ENCODE measurements around the gene LANCL2.
"Not testable (repeated sequence)": the region's sequence is repeated elsewhere in the genome, so short reads cannot be mapped to it uniquely, and the experiment has no call there.

The LANCL2 gene

DNA sequence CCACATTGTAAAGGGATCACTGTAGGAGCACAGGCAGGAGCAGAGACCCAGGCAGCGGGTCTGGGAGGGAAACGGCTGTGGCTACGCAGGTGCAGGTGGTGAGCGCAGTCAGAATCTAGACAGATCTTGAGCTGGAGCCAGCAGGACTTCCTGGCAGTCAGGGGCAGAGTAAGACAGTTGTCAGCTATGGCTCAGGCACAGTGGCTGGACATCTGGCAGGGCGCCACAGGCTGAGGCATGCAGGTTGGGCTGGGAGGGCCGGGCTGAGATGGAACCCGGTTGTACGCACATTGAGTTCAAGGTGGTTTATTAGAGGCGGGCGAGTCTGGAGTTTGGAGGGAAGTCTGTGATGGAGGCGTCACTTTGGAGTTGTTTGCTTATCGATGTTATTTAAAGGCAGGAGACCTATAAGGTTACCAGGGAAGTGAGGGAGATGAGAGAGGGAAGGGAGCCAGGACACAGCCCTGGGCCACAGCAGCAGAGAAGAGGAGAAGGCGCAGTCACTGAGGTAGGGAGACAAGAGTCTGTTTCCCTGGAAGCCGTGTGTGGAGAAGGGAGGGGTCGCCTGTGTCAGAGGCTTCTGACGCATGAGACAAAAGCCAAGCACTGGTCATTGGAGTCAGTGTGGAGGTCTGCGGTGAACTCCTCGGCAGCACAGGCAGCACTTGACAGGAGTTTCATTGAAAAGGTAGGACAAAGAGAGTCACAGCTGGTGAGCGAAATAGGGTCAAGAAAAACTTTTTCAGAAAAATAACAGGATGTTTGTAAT lies 73.8 kb downstream of the LANCL2 start:
- DNase-seq, result no peak

DNA sequence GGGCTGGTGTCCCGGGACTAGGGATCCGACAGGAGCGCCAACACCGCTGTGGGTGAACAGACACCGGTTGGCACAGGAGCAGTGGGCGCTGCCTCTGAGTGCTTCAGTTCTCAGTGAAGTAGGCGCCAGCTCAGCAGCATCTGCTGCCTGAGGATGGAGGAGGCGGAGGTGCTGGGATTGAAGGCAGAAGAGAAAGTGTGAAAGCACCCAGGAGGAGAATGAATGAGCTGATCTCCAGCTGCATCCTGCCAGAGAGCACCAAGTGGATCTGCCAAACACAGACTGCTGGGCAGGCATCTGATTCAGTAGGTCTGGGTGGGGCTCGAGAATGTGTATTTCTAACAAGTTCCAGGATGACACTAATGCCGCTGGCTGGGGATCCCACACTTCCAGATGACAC lies 74.5 kb downstream of the LANCL2 start:
- no peak for DNase-seq

DNA sequence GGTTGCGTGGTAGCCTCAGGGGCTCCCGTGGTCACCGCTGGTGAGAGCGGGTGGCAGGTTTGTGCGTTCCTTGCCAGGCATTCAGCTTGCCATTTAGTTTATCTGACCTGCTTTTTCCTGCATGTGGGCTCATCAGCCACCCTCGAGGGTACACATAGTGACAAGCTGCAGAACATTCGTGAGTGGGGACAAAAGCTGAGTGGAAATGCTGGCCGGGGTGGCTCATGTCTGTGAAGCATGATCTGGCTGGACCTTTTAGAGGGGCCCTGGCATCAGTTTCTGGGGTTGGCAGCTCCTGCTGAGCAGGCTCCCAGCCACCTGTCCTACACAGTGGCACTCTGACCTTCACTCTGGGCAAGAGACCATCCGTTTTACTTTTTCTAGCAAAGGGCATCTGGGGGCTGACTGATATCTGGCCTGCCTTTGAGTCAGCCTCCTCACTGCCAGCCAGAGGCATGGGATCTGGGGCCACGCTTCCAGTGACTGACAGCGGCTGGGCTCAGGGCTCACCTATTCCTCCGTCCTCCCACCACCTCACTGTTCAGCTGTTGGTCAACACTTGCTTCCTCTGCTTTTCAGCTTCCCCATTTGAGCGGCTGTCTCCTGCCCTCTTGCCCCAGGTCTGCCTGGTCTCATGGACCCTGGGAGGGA lies 75.0 kb downstream of the LANCL2 start:
- no peak for DNase-seq

DNA sequence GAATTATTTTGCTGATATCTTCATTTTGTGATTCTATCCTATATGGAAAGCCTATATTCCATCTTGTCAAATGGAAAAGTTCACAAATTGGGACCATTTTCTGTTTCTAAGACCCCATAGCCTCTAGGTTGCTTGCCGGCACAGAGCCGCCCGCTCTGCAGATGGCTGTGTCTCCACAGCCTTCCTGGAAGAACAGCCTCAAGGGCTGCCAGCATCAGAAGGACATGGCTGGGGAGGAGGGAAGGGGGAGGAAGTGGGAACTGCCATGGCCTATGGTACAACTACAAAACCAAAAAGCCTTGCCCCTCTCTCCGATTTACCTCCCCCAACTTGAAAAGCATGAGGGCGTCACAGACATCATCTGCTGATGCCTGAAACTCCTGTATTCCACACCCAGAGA lies 75.9 kb downstream of the LANCL2 start:
- DNase-seq, result no peak

DNA sequence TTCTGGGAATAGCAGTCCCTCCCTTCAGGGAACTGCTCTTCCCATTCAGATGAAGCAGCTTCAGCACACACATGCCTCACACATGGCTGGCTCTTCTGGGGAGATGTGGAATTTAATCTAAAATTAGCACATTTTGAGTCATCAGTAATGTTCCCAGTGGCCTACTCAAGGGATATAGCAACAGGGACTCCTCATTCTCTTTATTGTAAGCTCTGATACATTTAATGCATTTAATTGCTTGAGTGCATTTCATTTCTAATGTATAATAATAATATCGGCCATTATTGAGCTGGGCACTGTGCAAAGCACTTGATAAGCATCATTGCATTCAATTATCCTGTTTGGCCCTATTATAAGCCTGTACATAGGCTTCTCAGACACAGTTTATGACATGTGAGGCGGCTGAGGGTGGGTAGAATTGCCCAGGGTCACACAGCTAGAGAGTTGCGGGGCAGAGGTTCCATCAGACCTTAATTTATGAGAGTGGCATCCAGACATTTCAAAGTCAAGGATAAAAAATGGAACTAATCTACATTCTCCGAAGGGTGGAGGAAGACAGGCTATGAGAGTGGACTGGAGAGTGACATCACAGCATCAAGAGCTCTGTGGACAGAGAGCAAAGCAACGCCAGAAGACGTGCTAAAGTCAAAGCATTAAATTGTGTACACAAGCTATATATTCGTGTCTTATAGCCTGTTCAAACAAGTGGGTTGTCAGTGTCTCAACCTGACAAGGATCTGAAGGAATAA lies 76.8 kb downstream of the LANCL2 start:
- no peak for DNase-seq

DNA sequence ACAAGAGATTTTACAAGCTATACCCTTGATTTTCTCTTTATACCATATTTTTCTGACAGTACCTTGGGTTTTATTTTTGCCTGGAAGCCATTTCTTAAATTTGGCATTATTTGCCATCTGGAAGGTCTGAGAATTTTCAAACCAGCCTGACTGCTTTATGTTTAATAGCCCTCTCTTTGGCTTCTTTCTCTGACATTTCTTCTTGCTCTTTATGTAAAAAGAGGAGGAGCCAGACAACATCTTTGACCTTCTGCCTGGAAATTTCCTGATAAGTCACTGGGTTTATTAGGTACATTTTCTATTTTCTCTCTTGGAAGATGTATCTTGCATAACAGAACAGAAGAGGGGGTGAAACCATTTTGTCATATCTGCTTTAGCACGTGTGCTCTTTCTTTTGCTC lies 79.6 kb downstream of the LANCL2 start:
- no peak for DNase-seq

DNA sequence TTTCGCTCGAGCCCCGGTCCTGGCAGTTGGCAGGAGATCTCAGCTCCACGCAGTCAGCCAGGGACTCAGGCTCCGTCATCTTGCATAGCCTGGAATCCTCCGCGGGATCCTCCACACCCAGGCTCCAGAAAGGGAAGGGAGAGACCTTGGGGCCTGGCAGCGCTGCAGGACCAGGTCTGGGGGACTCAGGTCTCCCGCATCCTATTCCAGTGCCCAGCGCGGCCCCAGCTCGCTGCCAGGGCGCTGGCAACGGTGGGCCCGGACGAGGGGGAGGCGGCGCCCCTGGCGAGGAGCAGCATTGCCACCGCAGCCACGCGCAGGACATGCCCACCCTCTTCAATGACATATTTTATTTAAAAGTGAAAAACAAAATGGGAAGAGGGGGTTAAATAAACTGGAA lies 83.4 kb downstream of the LANCL2 start:
- no peak for DNase-seq

DNA sequence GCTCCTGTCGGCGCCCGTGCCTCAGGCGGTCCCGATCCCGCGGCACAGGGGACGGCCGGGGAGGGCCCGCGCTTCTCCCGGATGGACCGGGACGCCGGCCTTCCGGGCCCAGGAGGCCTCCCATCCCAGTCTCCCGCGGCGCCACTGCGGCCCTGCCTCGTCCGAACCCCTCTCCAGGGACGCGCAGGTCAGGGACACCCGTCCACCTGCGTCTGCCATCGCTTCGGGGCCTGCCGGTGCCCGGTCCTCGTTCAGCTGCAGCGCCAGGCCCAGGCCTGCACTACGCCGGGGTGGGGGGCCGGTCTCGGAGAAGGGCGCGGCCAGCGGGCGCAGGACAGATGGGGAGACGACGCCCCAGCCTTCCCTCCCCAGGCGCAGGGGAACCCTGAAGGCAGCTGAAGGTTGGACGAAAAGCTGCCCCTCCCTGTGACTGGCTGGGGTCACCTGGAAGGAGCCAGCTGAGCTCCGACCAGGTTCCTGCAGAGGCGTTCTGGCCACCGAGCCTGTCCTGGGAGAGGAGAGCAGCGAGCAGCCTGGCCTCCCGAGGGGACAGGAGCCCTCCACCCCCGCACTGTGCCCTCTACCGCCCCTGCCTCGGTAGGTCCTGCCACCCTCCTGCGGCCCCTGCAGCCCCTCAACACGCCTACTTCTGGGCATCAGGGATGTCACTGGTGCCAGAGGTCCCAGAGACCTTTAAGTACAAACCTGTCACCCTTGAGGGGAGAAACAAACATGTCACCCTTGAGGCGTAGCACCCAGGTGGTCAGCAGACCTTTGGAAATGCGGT lies 84.3 kb downstream of the LANCL2 start:
- no peak for DNase-seq

DNA sequence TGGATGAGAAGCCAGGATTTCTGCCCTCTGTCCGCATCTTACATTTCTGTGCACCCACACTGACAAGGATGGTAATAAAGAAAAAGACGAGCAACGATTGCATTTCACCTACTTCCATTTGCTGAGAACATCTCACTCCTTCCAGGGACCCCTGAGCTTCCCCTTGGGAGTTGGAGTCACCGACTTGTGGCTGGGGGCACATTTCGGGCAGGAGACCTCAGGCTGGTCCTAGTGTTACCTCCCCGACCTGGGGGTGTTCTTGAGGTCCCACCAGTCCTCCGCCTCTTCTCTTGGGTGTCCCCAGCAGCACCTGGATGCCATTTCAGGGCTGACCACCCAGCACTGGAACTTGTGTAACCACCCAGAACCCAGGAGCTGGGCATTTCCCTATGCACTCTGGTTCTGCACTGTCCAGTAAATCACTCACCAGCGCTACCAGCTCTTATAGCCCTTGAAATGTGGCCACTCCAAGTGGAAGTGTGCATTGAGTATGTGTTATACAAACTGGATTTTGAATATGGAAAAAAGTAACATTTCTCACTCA lies 84.9 kb downstream of the LANCL2 start:
- DNase-seq, result no peak

DNA sequence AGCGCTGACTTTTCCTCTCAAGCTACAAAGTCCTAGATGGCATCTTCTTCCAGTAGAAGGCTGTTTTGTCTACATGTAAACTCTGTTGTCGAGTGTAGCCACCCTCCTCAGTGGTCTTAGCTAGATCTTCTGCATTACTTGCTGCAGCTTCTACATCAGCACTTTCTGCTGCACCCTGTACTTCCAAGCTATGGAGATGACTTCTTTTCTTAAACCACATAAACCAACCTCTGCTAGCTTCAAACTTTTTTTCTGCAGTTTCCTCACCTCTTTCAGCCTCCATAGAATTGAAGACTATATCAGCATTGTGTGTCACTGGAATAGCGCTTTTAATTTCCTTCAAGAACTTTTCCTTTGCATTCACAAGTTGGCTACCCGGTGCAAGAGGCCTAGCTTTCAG lies 87.8 kb downstream of the LANCL2 start:
- DNase-seq, result no peak

DNA sequence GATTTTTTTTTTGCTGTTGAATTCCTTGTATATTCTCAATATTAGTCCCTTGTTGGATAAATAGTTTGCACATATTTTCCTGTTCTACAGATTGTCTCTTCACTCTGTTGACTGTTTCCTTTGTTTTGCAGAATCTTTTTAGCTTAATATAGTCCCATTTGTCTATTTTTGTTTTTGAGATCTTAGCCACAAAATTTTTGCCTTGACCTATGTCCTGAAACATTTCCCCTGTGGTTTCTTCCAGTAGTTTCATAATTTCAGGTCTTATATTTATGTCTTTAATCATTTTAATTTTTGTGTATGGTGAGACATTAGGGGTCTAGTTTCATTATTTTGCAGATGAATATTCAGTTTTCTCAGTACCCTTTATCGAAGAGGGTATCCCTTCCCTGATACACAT lies 92.7 kb downstream of the LANCL2 start:
- DNase-seq, result no peak

DNA sequence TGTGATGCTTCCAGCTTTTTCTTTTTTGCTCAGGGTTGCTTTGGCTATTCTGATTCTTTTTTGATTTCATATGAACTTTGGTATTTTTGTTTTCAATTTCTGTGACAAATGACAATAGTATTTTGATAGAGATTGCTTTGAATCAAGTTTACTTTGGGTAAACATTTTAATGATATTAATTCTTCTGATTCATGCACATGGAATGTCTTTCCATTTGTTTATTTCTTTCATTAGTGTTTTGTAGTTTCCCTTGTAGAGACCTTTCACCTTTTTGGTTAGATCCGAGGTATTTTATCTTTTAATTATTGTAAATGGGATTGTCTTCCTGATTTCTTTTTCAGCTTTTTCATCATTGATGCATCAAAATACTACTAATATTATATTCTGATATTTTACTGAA lies 93.2 kb downstream of the LANCL2 start:
- DNase-seq, result no peak

DNA sequence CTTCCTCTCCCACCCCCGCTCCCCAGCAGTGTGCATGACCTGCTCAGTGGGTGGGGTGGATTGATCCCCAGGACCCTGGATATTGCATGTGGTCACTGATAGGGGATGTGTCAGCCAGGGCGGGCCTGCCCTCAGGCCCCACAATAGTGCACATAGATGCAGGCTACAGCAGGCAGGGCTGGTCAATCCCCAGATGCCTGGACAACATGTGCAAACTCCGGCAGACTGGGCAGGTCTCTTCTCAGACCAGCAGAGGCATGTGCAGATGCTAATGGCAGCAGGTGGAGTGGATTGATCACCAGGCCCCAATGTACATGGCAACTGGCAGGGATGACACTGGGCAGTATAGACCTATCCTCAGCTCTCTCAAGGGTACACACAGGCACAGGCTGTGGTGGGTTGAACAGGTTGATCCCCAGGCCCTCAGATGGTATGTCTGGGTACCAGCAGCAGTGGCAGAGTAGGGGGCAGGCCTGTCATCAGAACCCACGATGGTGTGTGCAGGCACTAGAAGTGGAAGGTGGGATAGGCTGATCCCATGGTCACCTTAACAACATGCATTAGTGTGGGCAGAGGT lies 98.6 kb downstream of the LANCL2 start:
- DNase-seq, result no peak

DNA sequence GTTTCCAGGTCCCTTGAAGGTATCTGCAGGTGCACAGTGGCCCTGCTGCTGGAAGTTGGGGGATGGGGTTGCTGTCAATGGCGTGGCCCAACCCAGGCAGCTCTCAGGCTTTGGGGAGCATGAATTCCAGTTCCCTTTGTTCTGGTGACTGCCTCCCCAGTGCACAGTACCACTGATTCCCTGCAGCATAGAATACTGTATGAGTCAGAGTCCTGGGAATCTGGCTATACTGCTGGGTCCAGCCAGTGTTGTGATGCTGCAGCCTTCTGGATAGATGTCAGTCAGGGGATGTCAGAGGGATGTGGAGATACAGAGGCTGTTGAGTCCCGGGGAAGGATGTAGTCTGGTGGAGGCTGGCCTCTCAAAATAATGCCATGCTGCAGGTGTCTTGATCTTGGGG lies 99.3 kb downstream of the LANCL2 start:
- DNase-seq, result no peak

DNA sequence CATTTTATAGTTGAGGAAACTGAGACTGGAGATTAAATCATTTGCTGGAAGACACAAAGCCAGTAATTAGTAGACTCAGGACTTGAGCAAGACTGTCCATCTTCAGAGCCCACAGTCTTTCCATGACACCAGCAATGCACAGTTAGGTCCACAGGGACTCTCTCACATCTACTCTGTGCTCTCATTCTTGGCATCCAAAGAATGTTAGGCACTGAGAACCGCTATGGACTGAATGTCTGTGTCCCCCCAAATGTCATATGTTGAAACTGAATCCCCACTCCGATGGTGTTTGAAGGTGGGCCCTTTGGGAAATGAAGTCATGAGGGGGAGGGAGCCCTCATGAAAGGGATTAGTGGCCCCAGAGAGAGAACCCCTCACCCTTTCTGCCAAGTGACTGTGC lies 100.6 kb downstream of the LANCL2 start:
- no peak for DNase-seq

DNA sequence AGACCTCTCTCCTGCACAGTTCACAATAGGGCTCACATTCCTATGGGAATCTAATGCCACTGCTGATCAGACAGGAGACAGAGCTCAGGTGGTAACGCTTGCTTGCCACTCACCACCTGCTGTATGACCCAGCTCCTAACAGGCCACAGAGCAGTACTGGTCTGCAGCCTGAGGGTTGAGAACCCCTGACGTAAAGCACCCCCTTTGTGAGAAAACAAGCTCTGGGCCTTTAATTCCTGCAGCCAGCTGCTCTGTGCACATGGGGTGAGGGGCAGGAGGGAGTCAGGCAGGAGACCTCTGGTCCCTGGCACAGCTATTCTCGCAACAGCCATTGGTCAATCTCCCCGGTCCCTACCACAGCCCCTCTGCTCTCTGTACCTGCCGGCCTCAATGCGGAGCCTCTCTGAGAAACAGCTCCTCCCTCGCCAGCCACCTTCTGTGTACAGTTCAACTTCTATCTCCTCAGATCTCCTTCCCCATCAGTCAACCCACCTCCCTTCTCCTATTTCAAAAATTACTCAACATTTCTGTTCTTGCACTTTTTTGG lies 102.0 kb downstream of the LANCL2 start:
- no peak for DNase-seq

DNA sequence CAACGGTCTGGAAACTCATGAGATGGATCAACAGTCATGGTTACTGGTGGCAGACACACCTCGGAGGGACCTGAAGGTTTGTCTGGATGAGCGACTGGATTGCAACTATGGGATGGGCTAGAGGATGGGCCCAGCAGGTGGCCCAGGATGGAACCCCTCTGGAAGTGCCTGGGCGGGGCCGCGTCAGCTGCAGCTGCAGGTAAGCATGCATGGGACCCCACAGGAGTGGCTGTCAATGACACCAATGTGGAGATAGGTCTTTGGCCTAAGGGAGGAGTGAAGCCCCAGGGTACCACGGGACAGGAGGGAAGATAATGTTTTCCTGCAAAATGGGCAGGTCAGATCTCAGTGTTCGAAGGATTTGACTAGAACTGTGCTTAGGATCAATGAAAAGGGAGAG lies 103.4 kb downstream of the LANCL2 start:
- DNase-seq, result no peak

DNA sequence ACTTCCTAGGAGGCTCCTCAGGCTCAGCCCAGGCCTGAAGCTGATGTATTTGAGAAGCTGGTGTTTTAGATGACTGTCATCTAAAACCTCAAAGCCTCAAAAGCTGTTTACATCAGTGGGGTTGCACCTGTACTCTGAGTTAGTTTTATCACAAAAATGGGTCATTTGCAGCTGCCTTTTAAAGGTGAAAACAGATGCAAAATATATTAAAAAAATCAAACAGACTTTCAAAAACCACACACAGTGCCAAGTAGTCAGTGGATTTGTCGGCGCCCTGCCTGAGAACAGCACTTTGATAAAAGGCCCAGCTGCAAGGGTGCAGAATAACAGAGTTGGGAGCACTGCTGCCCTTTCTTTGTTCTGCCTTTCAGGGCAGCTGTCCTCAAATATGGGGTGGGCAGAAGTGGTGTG lies 104.1 kb downstream of the LANCL2 start:
- no peak for DNase-seq

DNA sequence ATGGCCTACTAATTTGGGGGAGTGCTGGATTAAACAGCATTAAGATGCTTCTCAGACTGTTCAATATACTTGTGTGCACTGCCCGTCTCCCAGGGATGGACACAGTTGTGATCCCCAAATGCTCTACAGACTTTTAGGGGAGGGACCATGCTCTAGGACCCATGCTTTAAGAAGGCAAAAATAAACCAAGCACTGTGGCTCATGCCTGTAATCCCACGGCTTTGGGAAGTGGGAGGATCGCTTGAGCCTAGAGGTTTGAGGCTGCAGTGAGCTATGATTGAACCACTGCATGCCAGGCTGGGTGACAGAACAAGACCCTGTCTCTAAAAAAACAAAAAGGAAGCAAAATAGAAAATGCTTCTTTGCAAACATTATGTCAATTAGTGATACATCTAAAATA lies 104.6 kb downstream of the LANCL2 start:
- no peak for DNase-seq

DNA sequence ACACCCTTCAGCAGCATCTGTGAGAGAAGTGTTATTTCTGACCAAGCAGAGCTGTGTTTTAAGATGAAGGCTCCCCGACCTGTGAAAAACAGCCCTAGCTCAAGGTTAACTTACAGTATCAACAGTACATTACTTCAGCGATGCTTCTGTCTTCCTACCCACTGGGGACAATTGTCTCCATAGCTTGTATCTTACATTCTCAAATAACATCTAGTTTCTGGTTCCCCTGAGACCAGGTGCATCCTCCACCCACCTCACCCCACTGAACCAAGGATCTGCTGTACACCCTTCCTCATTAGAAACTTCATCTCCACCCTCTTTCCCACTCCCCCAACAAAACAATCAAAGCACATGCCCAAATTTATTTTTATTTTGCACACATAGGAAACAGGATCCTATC lies 105.1 kb downstream of the LANCL2 start:
- DNase-seq, result no peak

DNA sequence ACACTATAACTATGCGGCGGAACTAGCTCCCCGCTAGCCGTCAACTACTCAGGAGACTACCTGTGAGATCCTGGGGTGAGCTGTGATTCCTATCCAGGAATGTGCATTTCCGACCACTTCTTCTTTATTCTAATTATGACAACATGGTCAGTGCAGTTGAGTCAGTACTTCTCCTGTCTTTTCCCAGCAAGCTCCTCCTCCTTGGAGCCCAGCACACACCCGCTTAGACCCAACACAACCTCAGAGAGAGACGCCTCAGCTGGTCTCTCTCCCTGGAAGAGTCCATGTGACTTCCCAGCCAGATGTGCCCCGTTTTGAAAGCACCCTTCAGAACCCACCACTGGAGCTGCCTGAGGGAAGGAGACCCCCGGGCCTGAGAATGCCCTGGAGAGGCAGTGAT lies 106.5 kb downstream of the LANCL2 start:
- not testable (repeated sequence) for DNase-seq

DNA sequence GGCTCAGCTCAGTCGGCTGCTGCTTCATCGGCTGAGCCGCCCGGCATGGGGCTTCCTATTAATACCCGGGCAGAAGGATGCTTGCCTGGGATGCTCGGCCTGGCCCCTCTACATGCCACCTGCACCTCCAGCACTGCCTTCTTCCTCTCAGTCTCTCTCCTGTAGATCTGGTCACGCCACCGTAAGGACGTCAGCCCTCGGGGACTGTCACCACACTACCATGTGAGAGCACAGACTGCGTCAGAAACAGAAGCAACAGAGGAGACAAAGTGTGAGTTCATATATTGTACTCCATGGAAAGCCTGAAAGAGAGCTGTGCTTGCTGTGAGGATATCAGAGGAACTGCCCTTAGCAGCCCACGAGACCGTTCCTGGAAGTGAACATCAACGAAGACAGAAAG lies 107.3 kb downstream of the LANCL2 start:
- DNase-seq, result not testable (repeated sequence)
